Astrocyte of the cerebellum (primary cell): ENCODE measurements around the gene ASIP.

Source experiments
- DNase-seq: peaks from one replicate; pipeline ENCODE4 v3.0.0-alpha.2; 2011; ENCODE audit warnings: low read depth
- H3K4me3 ChIP-seq: 2 replicates; pipeline ENCODE4 v1.5.1; 2011; ENCODE audit warnings: mild to moderate bottlenecking, low read depth, low read length, moderate library complexity
- in situ Hi-C: cut with HindIII; loops from 2 replicates; pipeline ENCODE4 v1.10.0; 2017; ENCODE audit warnings: low sequenced_read_pairs
- TF ChIP-seq, protein P1 (sequence below): IDR thresholded peaks from 2 replicates; pipeline ENCODE4 v1.5.1; 2012; ENCODE audit warnings: low read length, low read depth, moderate library complexity, mild to moderate bottlenecking; ENCODE audit errors: missing control alignments

Gene ASIP

DNA sequence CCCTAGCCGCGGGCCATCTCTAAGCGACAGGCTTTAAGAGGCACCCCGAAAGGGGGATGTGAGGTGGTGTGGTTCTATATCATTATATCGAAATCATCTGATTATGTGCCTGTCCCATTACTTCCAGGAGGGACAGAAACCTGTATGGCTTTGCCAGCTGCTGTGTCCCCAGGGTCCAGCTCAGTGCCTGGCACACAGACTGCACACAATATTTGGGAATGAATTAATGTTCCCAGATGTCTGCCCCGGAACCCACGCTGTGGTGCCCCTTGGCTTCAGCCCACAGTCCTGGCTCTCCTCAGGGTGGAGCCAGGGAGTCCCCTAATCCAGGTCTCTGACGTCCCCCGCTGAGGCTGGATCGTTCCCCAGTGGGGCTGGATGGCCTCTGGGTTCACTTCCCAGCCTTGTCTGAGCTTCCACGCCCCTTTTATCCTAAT, 70.8 kb downstream of the ASIP start:
- no peak for DNase-seq

DNA sequence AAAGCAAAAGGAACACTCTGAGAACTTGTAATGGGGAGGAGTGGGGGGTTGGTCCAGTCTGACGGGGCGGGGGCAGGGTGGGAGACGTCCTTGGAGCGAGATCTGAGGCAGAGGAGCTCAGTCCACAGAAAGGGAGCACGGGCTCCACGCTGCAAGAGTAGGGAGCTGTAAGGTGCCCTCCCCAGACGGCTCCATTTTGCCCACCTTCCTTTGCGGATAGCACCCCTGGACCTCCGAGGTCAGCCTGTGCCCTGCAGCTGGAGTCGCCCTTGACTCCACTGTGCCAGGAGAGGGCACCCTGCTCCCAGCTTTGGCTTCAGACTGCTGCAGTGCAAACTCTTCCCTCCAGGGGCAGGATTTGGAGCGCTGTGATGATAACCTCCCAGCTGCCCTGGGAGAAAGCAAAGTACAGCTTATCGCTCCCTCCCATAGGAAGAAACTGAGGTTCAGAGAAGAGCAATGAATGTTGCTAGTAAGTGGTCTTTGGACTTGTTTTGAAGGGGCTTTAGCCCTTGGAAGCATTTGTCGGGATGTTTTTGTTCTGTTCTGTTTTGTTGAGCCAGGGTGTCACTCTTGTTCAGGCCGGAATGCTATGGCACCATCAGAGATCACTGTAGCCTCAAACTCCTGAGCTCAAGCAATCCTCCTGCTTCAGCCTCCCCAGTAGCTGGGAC, 71.5 kb downstream of the ASIP start:
- H3K4me3 ChIP-seq = peak overlapping the region; percentile 28
- in situ Hi-C loops = no loop called here
- DNase-seq = peak; percentile 67
- TF ChIP-seq, protein P1, sequence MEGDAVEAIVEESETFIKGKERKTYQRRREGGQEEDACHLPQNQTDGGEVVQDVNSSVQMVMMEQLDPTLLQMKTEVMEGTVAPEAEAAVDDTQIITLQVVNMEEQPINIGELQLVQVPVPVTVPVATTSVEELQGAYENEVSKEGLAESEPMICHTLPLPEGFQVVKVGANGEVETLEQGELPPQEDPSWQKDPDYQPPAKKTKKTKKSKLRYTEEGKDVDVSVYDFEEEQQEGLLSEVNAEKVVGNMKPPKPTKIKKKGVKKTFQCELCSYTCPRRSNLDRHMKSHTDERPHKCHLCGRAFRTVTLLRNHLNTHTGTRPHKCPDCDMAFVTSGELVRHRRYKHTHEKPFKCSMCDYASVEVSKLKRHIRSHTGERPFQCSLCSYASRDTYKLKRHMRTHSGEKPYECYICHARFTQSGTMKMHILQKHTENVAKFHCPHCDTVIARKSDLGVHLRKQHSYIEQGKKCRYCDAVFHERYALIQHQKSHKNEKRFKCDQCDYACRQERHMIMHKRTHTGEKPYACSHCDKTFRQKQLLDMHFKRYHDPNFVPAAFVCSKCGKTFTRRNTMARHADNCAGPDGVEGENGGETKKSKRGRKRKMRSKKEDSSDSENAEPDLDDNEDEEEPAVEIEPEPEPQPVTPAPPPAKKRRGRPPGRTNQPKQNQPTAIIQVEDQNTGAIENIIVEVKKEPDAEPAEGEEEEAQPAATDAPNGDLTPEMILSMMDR = peak; percentile 100

More for the DNA sequence above, 70.8 kb downstream of the ASIP start:
- H3K4me3 ChIP-seq = peak overlapping the region; percentile 18
- in situ Hi-C loops = no loop called here
- TF ChIP-seq, protein P1 = no peak

DNA sequence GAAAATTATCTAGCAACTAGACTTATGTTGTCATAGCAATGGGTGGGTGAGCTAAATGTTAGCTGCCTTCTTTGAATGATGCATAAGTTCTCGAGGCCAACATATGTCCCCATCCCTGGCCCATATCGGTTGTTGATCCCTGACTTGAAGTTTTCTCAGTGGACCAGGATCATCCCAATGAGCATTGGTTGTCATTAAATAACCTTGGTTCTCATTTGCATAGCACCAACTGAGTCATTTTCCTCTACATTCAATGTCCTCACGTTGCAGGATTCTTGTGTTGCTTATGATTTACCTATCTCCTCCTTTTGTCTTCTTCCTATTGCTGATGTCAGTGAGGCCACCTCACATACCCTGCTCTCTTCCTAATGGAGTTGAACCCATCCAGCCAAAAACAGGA, 74.0 kb downstream of the ASIP start:
- in situ Hi-C loops = no loop called here
- TF ChIP-seq, protein P1 = no peak
- DNase-seq = no peak
- no peak overlapping the region for H3K4me3 ChIP-seq

DNA sequence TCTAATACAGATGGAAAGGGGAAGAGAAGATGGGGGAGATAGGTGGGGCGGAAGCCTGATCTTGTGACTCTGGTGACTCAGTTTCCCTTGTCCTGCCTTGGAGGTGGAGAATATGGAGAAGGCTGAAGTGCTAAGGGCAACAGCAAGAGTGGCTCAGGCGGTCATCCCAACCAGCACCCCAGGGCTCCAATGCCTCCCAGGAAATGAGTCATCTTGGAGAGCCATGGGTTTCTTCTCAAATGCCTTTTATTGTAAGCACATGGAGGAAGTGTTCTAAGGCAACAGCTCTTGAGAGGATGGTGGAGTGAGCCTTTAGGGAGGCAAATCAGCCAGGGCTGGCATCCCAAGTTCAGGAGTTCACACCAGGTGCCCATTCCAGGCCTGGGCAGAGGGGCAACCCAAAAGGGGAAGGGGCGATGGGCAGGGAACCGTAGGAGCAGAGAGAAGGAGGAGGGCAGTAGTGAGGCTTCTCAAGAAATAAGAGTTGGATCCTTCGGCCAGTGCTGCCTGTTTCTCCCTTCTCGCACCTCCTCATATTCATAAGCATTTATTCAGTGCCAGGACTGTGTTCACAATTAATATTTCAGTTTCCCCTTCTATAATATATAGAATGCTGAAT, 75.1 kb downstream of the ASIP start:
- TF ChIP-seq, protein P1 = no peak
- in situ Hi-C loops = no loop called here
- no peak overlapping the region for H3K4me3 ChIP-seq
- no peak for DNase-seq
